NB4 (cell line): ENCODE data around the gene ARHGAP26.

ENCODE experiments used
- DNase-seq: peaks from one replicate; pipeline ENCODE4 v3.0.0; 2010; ENCODE audit warnings: low read depth
- H3K4me3 ChIP-seq: one replicate; pipeline ENCODE4 v1.5.1; 2011; ENCODE audit warnings: mild to moderate bottlenecking, low read depth, low read length, moderate library complexity
- MYC ChIP-seq: IDR thresholded peaks from 2 replicates; pipeline ENCODE4 v1.6.1; 2011; ENCODE audit warnings: low read depth, low read length
- POLR2A ChIP-seq: IDR thresholded peaks from 2 replicates; pipeline ENCODE4 v1.6.1; 2011; ENCODE audit warnings: mild to moderate bottlenecking; ENCODE audit not compliant: insufficient read length; ENCODE audit errors: extremely low read depth
- TF ChIP-seq, protein P1 (sequence below): IDR thresholded peaks from one replicate; pipeline ENCODE4 v1.5.1; 2012; ENCODE audit warnings: low read depth, low read length
- TF ChIP-seq, protein P2 (sequence below): IDR thresholded peaks from 2 replicates; pipeline ENCODE4 v1.6.1; 2011; ENCODE audit warnings: low read depth, low read length

The ARHGAP26 gene

DNA sequence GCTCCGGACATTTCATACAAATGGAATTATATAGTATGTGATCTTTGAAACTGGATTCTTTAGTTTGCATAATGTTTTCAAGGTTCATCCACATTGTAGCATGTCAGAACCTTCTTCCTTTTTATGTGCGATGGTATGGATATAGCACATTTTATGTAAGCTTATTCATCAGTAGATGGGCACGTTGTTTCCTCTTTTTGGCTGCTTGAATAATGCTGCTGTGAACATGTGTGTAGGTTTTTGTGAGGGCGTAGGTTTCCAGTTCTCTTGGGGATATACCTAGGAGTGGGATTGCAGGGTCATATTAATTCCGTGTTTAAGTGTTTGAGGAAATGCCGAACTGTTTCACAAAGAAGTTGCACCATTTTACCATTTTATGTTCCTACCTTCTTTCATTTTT lies 445.5 kb downstream of the ARHGAP26 start:
- peak; percentile 76 for DNase-seq
- TF ChIP-seq POLR2A (no peak), MYC (peak; percentile 48; the same call in 1 of the 2 replicates)
- TF ChIP-seq, protein P1, sequence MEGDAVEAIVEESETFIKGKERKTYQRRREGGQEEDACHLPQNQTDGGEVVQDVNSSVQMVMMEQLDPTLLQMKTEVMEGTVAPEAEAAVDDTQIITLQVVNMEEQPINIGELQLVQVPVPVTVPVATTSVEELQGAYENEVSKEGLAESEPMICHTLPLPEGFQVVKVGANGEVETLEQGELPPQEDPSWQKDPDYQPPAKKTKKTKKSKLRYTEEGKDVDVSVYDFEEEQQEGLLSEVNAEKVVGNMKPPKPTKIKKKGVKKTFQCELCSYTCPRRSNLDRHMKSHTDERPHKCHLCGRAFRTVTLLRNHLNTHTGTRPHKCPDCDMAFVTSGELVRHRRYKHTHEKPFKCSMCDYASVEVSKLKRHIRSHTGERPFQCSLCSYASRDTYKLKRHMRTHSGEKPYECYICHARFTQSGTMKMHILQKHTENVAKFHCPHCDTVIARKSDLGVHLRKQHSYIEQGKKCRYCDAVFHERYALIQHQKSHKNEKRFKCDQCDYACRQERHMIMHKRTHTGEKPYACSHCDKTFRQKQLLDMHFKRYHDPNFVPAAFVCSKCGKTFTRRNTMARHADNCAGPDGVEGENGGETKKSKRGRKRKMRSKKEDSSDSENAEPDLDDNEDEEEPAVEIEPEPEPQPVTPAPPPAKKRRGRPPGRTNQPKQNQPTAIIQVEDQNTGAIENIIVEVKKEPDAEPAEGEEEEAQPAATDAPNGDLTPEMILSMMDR = no peak
- TF ChIP-seq, protein P2, sequence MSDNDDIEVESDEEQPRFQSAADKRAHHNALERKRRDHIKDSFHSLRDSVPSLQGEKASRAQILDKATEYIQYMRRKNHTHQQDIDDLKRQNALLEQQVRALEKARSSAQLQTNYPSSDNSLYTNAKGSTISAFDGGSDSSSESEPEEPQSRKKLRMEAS = peak; percentile 76
- H3K4me3 ChIP-seq = no peak overlapping the region

DNA sequence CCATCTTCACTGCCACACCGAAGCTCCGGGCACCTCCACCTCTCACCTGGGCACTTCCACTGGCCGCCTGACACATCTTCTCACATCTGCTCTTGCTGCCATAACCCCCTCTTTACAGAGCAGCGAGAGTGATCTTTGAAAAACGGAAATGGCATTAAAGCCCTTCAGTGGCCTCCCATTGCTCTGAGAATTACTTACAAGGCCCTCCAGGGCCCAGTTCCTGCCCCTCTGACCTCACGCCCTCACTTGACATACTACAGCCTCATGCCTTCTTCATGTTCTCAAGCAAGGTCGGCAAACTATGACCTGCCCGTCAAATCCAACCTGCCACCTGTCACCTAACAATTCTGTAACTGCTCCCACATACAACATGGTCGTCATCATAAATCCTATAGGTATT lies 446.0 kb downstream of the ARHGAP26 start:
- TF ChIP-seq, protein P1 = no peak
- TF ChIP-seq POLR2A (no peak), MYC (no peak)
- TF ChIP-seq, protein P2 = no peak
- H3K4me3 ChIP-seq = no peak overlapping the region
- DNase-seq = no peak

DNA sequence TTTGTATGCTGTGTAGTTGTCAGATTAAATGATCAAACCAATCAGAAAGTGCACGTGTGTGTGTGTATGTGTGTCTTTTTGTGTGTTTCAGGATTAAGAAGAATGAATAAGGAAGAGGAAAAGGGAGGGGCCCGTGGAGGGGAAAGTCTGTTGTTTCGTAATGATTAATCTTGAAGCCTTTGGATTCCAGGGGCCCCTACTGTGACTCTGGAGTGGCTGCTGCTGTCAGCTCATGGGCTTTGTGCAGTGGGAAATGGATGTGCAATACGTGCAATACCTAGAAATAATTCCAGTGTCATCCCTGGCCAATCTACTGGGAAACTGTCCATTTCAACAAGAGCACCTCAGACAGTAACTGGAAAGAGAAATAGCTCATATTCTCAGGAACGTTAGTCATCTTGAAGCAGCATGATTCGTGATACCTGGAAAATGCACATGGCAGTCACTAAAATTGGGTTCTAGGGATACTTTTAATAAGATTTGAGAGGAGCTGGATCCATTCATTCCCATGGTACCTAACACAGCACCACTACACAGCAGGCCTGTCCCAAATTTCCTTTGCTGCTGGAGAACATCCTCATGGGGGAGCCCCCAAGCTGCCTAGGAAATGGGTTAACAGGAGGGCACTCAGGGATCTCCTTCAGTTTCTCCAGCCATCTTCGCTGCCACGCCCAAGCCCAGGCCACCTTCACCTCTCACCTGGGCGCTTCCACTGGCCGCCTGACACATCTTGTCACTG lies 447.1 kb downstream of the ARHGAP26 start:
- peak; percentile 80 for DNase-seq
- H3K4me3 ChIP-seq = no peak overlapping the region
- TF ChIP-seq, protein P2 = no peak
- no peak for TF ChIP-seq POLR2A
- TF ChIP-seq, protein P1 = no peak
- no peak for TF ChIP-seq MYC

DNA sequence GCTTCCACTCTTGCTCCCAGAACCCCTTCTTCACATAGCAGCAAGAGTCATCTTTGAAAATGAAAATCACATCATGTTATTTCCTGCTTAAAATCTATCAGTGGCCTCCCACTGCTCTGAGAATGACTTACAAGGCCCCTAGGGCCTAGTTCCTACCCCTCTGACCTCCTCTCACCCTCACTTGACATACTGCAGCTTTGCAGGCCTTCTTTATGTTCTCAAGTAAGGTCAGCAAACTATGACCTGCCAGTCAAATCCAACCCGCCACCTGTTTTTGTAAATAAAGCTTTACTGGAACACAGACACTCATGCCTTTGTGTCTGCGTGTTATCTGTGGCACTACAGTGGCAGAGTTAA lies 447.6 kb downstream of the ARHGAP26 start:
- DNase-seq = peak; percentile 19
- TF ChIP-seq, protein P1 = no peak
- TF ChIP-seq POLR2A (no peak), MYC (no peak)
- TF ChIP-seq, protein P2 = no peak

DNA sequence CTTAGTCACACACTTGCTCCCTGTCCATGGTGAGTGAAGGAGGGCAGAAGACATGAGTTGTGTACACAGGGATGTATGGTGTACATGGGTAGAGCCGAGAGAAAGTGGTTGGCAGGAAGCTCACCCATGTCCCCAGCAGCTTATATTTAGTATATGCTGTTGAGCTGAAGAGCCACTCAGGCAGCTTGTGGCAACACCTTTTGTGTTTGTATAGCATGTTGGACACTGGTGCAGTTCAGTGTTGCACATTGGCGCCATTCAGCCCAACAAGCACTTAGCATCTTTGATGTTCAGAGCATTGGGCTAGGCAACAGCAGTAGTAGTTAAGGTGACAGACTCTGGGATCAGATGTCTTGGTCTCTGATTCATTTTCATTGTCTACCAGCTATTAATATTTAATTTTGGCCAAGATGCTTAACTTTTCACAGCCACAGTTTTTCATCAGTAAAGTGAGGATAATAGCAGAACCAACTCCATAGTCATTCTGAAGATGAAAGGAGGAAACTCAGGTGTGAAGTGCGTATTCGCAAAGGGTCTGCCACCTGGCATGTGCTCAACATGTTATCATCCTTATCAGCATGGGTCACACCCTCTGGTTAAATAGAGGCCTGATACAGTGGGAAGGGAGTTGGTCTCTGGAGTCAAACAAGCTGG lies 448.5 kb downstream of the ARHGAP26 start:
- TF ChIP-seq, protein P1 = no peak
- TF ChIP-seq POLR2A (no peak), MYC (no peak)
- TF ChIP-seq, protein P2 = no peak
- DNase-seq = no peak
- H3K4me3 ChIP-seq = no peak overlapping the region

More for the DNA sequence above, 447.6 kb downstream of the ARHGAP26 start:
- H3K4me3 ChIP-seq = no peak overlapping the region
